ENCODE results near the gene AUNIP. TPM values are rescaled to one million over a fixed set of nuclear protein-coding genes. Genes with fewer than 3 reads are reported as not detected.

The AUNIP gene
- total and polyA plus RNA-seq, 2 donors (not counting 3 experiments of a cell fraction or from before 2014, with no cell fraction given): 1.8 to 4.5 TPM

- Histone ChIP-seq H3K27me3 (ENCODE audit: control insufficient read depth in 2 of 2, insufficient read depth in 2 of 2, low read length in 2 of 2) (no peaks in the 10 kb centered on the region), H3K36me3 (ENCODE audit: control insufficient read depth in 2 of 2, extremely low read depth in 1 of 2, insufficient read depth in 2 of 2, low read length in 2 of 2) (peaks cover 13 to 64% of the 10 kb centered on the region in 2 experiments), H3K9ac (replicated peaks; ENCODE audit: extremely low read depth, insufficient read depth, low read length) (no peak overlapping the region), H3K27ac (ENCODE audit: insufficient read depth, low read depth, low read length) (no peak overlapping the region), H3K9me3 (replicated peaks; ENCODE audit: control insufficient read depth, insufficient read depth, low read length) (no peaks in the 10 kb centered on the region), H3K4me3 (replicated peaks in 1 of 3; ENCODE audit: insufficient read depth in 1 of 3, low read depth in 1 of 3, low read length in 3 of 3) (no peak overlapping the region), H3K4me2 (ENCODE audit: insufficient read depth, low read length) (no peak overlapping the region), H3K79me2 (ENCODE audit: control insufficient read depth, insufficient read depth, low read length) (no peaks in the 10 kb centered on the region), H3K9me1 (replicated peaks; ENCODE audit: control insufficient read depth, extremely low read depth, insufficient read depth, low read length) (no peaks in the 10 kb centered on the region), H2AFZ (ENCODE audit: low read depth, low read length) (no peak overlapping the region), H4K20me1 (replicated peaks; ENCODE audit: control insufficient read depth, extremely low read depth, insufficient read depth, low read length) (no peaks in the 10 kb centered on the region), H3K4me1 (ENCODE audit: control insufficient read depth, extremely low read depth, insufficient read depth, low read length) (peaks cover 10% of the 10 kb centered on the region)
- peak; percentile 44 for DNase-seq (ENCODE audit: low read depth, low spot score)
- ChIA-PET CTCF (interaction anchor here (0.6 to 3.1 kb wide), 7 partner anchors 9 to 291 kb away, joined by 3 to 35 read pairs (median 5); partner anchors contain the start of genes MAN1C1, MTFR1L and SELENON), POLR2A (no interaction called here)
- TF ChIP-seq FOS (IDR thresholded peaks at IDR 0.05; ENCODE audit: borderline replicate concordance, insufficient read depth, low read length): no peak
- TF ChIP-seq POLR2A (IDR thresholded peaks at IDR 0.05; ENCODE audit: low read depth, low read length): no peak
- TF ChIP-seq, protein P1, sequence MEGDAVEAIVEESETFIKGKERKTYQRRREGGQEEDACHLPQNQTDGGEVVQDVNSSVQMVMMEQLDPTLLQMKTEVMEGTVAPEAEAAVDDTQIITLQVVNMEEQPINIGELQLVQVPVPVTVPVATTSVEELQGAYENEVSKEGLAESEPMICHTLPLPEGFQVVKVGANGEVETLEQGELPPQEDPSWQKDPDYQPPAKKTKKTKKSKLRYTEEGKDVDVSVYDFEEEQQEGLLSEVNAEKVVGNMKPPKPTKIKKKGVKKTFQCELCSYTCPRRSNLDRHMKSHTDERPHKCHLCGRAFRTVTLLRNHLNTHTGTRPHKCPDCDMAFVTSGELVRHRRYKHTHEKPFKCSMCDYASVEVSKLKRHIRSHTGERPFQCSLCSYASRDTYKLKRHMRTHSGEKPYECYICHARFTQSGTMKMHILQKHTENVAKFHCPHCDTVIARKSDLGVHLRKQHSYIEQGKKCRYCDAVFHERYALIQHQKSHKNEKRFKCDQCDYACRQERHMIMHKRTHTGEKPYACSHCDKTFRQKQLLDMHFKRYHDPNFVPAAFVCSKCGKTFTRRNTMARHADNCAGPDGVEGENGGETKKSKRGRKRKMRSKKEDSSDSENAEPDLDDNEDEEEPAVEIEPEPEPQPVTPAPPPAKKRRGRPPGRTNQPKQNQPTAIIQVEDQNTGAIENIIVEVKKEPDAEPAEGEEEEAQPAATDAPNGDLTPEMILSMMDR (IDR thresholded peaks at IDR 0.05; ENCODE audit: extremely low read depth in 1 of 2, insufficient read depth in 1 of 2, low read depth in 1 of 2, low read length in 2 of 2): peak; percentile 78 to 95
- TF ChIP-seq GATA2 (IDR thresholded peaks at IDR 0.05; ENCODE audit: insufficient read depth, insufficient read length, low read depth, low read length): no peak
- TF ChIP-seq JUN (IDR thresholded peaks at IDR 0.05; ENCODE audit: borderline replicate concordance, insufficient read depth, insufficient read length, low read depth): no peak
- TF ChIP-seq POLR2AphosphoS5 (IDR thresholded peaks at IDR 0.05; ENCODE audit: insufficient read depth, low read depth, low read length): peak; percentile 54
- TF ChIP-seq EZH2 (IDR thresholded peaks at IDR 0.05; ENCODE audit: borderline replicate concordance, low read depth, low read length, severe bottlenecking): no peak
- TF ChIP-seq MAX (IDR thresholded peaks at IDR 0.05; ENCODE audit: insufficient read depth, insufficient read length): no peak
- FAIRE-seq: peak; percentile 70
- intact Hi-C loops (cut with micrococcal nuclease) (loop anchor here (1.0 kb wide), 2 partner anchors 191 to 202 kb away; no protein-coding TSS in a partner anchor), dilution Hi-C loops (cut with MboI; ENCODE audit: extremely low pct_ligation_motif_present, low sequenced_read_pairs) (no loop called here)
- no TSS peak for BruUV-seq (replicated peaks)
Observed at GRCh38 chr1:25810341-25811299, 48.6 kb downstream of the AUNIP start.
